A673 (cell line): ENCODE results near the gene PFDN2. TPM values are rescaled to one million over a fixed set of nuclear protein-coding genes. Genes with fewer than 3 reads are reported as not detected.

Experiments
- BruUV-seq: library from RNA; stranded (reverse); fragments of 400-500 nt; replicated peaks from 2 replicates; lab custom pipeline; 2021; lab: Mats Ljungman, UMichigan
- CTCF ChIA-PET: fragments of 300-600 bp; sonication (Branson Sonifier 250); formaldehyde crosslinking; loops from one replicate; lab custom pipeline; 2022; ENCODE audit warnings: antibody characterized with exemption; lab: Charles Lee
- POLR2A ChIA-PET: fragments of 300-600 bp; sonication (Branson Sonifier 250); formaldehyde crosslinking; loops from one replicate; lab custom pipeline; 2022; ENCODE audit warnings: antibody characterized with exemption; ENCODE audit not compliant: low non-redundant PET; lab: Charles Lee
- DNase-seq: peaks from one replicate; pipeline ENCODE4 v3.0.0-alpha.2; 2015; ENCODE audit warnings: low spot score
- H3K27ac ChIP-seq: fragments of 200-600 bp; sonication (generic); 2 replicates; pipeline ENCODE4 v1.5.1; 2016; ENCODE audit warnings: mixed run types, low read depth, mild to moderate bottlenecking, mixed read lengths, antibody characterized with exemption, low read length; ENCODE audit not compliant: poor library complexity, severe bottlenecking
- H3K27me3 ChIP-seq: fragments of 200-600 bp; sonication (generic); replicated peaks from 2 replicates; pipeline ENCODE4 v1.6.1; 2017; ENCODE audit warnings: mixed run types, low read depth, mild to moderate bottlenecking, mixed read lengths, antibody characterized with exemption, low read length; ENCODE audit not compliant: insufficient read depth, poor library complexity
- H3K36me3 ChIP-seq: fragments of 200-600 bp; sonication (generic); 2 replicates; pipeline ENCODE4 v1.6.1; 2016; ENCODE audit warnings: mixed run types, mild to moderate bottlenecking, mixed read lengths, antibody characterized with exemption, low read length; ENCODE audit not compliant: insufficient read depth, poor library complexity, severe bottlenecking
- H3K4me1 ChIP-seq: fragments of 200-600 bp; sonication (generic); 2 replicates; pipeline ENCODE4 v1.6.1; 2017; ENCODE audit warnings: mixed run types, mild to moderate bottlenecking, mixed read lengths, antibody characterized with exemption, low read length; ENCODE audit not compliant: insufficient read depth, poor library complexity, severe bottlenecking
- H3K4me3 ChIP-seq: fragments of 200-600 bp; sonication (generic); 2 replicates; pipeline ENCODE4 v1.5.1; 2016; ENCODE audit warnings: low read depth, mixed run types, mild to moderate bottlenecking, mixed read lengths, low read length; ENCODE audit not compliant: poor library complexity, severe bottlenecking
- H3K9me3 ChIP-seq: fragments of 200-600 bp; sonication (generic); 2 replicates; pipeline ENCODE4 v1.6.1; 2016; ENCODE audit warnings: mixed run types, low read depth, mild to moderate bottlenecking, mixed read lengths, antibody characterized with exemption, low read length; ENCODE audit not compliant: poor library complexity, severe bottlenecking
- CTCF ChIP-seq: fragments of 300-800, 200-600 bp; sonication (generic); conservative IDR thresholded peaks from 2 replicates; pipeline ENCODE4 v1.5.1; 2017; ENCODE audit warnings: low read depth, mild to moderate bottlenecking, antibody characterized with exemption, low read length, moderate library complexity, mixed read lengths
- EZH2 ChIP-seq: fragments of 200-600 bp; sonication (generic); IDR thresholded peaks from 2 replicates; pipeline ENCODE4 v1.6.1; 2017; ENCODE audit warnings: borderline replicate concordance, low read depth, mild to moderate bottlenecking, mixed read lengths, antibody characterized with exemption, low read length; ENCODE audit not compliant: poor library complexity, severe bottlenecking
- intact Hi-C: fragments of 100-400 bp; cut with micrococcal nuclease; formaldehyde crosslinking; loops from one replicate; pipeline ENCODE4 v1.10.0; 2022; ENCODE audit not compliant: unreplicated experiment
- total RNA-seq: library from RNA; stranded (reverse); gene quantifications from 2 replicates; pipeline ENCODE4 v1.2.3, GENCODE V29; 2021

The PFDN2 gene
- total RNA-seq, 1 experiment from 2014 or later, result 131 TPM

DNA sequence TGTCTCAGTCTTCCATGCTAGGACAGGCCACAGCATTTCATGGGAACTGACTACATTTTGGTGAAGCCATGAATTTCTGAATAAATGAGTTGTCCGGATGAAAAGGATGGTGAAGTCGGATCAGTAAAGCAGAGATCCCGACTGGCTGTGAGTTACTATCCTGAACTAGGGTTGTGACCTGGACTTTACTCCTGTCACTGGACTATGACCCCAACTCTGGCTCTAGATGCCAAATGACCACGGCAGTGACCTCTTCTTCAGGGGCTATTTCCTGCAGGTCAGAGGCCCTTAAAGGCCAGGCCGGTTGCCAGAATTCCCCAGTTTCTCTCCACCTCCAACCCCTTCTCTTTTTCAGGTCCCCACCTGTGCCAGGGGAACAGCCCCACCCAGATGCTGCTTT is 26.7 kb downstream of the PFDN2 start:
- no peak for DNase-seq
- intact Hi-C loops, result loop anchor here (5.0 to 10.0 kb wide), 2 partner anchors 44 to 366 kb away; partner anchors contain the start of gene USF1
- TF ChIP-seq EZH2, result no peak
- no peak for TF ChIP-seq CTCF
- ChIA-PET CTCF (no interaction called here), POLR2A (no interaction called here)
- no peaks in the 10 kb centered on the region for H3K9me3 ChIP-seq
- BruUV-seq, result no TSS peak
- no peak overlapping the region for H3K4me3 ChIP-seq
- H3K36me3 ChIP-seq, result no peaks in the 10 kb centered on the region
- H3K27me3 ChIP-seq, result peaks cover 3% of the 10 kb centered on the region
- no peaks in the 10 kb centered on the region for H3K4me1 ChIP-seq
- H3K27ac ChIP-seq, result no peak overlapping the region

DNA sequence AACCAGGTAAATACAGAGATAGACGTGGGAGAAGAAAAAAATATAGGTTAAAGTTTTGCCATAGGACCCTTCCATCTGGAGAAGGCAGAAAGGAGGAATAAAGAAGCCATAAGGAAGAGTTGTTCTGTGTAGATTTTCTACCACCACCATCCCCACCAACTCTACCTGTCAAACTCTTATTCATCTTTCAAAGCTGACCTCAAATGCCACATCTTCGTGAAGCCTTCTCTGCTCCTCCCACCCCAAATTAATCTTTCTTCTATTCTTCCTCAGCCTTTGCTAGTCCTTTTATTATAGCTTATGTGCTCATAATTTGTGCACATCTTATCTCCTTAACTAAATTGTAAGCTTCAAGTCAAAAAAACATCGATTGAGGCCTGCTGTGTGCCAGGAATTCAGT is 27.2 kb downstream of the PFDN2 start:
- Histone ChIP-seq H3K4me3 (no peak overlapping the region), H3K36me3 (no peaks in the 10 kb centered on the region), H3K4me1 (no peaks in the 10 kb centered on the region), H3K9me3 (no peaks in the 10 kb centered on the region), H3K27ac (no peak overlapping the region), H3K27me3 (no peaks in the 10 kb centered on the region)
- intact Hi-C loops, result loop anchor here (5.0 to 10.0 kb wide), 2 partner anchors 43 to 366 kb away; partner anchors contain the start of gene USF1
- POLR2A ChIA-PET, result no interaction called here
- no TSS peak for BruUV-seq
- TF ChIP-seq CTCF, result no peak
- no peak for TF ChIP-seq EZH2
- DNase-seq, result no peak
- CTCF ChIA-PET, result no interaction called here

DNA sequence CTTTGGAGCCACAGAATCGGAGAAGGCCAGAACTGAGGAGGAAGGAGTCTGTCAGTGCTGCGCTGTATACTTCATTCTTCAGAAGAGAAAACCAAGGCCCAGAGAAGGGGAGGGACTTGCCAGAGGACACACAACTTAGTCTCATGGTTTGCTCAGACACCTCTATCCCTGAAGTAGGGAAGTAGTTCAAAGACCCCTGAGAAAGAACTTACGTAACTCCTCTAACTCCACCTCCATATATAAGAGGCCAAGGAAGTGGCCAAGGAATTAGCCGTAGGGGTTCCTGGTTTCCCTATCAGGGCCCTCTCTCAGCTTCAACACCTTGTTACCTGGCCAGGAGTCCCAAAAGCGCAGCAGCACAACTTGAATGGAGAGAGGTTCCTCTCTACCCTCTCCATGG is 27.9 kb downstream of the PFDN2 start:
- DNase-seq, result no peak
- TF ChIP-seq CTCF (no peak), EZH2 (no peak)
- Histone ChIP-seq H3K27ac (no peak overlapping the region), H3K9me3 (no peaks in the 10 kb centered on the region), H3K36me3 (no peaks in the 10 kb centered on the region), H3K27me3 (no peaks in the 10 kb centered on the region), H3K4me3 (no peak overlapping the region), H3K4me1 (no peaks in the 10 kb centered on the region)
- POLR2A ChIA-PET, result no interaction called here
- no TSS peak for BruUV-seq
- CTCF ChIA-PET, result no interaction called here
- intact Hi-C loops, result loop anchor here (5.0 to 10.0 kb wide), 2 partner anchors 43 to 365 kb away; partner anchors contain the start of gene USF1
